HG02840 (cell line): ENCODE data around the gene HNRNPUL2.
"Not testable (repeated sequence)": the region's sequence is repeated elsewhere in the genome, so short reads cannot be mapped to it uniquely, and the experiment has no call there.

ENCODE experiments used
- ATAC-seq: cut with Tn5 transposase; IDR thresholded peaks from one replicate; pipeline ENCODE4 v1.9.1; 2021; ENCODE audit warnings: mild to moderate bottlenecking, moderate library complexity, moderate number of reproducible peaks; ENCODE audit not compliant: unreplicated experiment, low FRiP score

HNRNPUL2 gene

DNA sequence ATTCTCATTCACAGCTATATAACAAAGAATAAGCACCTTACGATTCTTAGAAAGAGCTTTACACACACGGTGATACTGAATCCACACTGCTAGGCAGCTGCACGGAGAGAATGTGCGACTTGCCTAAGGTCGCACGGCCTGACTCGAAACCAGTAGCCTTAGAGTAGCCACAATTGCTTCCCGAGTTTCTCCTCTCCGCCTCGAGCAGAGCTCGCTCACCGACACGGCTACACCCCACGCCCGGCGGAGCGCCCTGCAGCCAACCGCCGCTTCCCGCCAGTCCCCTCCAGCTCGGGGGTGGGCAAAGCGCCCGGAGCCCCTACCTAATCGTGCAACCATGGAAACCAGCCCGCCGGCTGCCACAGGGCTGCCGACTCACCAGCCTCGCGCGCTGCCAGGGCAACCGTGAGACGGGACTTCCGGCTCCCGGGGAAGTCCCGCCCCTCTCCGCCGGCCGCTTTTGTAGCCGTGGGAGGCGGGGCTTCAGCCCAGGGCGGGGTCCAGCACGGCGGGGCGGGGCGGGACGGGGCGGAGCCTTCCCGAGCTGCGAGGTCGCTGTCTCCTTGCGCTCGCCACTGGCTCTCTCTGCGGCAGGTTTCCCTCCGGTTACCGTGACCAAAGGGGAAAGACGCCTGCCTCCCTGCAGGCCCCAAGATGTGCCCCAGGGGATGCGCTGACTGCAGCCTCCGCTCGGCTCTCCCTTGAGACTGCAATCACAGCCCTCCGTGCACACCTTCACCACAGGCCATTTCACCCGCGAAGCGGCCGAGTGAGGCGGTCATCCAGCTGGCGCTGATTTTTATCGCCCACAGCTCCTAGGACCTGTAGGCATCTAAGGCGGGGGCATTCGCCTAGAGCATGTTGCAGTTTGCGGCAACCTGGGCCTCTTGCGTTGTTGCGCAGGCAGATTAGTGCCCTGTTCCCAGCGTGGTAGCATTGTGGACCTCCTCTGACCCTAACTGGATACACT lies 21.1 kb downstream of the HNRNPUL2 start:
- no peak for ATAC-seq

DNA sequence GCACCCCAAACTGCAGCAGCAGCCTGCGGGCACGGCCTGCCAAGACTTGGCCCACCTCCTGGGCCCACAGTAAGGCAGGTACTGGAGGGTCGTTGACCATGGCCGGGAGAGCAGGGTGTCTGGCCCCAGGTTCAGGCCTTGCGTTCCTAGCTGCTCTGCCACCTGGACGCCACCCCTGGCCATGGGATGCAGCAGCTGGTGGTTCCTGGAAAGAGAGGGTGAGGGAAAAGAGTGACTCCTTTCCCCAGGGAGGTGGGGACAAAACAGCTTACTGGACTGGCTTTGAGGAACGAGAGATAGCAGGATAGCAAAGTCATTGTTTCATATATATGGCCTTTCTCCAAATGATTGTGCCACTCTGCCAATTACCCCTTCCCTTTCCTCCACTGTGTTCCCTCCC lies 21.8 kb downstream of the HNRNPUL2 start:
- no peak for ATAC-seq

DNA sequence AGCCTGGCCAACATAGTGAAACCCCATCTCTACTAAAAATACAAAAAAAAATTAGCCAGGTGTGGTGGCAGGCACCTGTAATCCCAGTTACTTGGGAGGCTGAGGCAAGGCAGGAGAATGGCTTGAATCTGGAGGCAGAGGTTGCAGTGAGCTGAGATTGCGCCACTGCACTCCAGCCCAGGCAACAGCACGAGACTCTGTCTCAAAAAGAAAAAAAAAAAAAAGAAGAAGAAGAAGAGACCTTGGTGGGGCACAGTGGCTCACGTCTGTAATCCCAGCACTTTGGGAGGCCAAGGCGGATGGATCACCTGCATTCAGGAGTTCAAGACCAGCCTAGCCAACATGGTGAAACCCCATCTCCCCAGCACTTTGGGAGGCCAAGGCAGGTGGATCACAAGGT lies 23.3 kb downstream of the HNRNPUL2 start:
- not testable (repeated sequence) for ATAC-seq

DNA sequence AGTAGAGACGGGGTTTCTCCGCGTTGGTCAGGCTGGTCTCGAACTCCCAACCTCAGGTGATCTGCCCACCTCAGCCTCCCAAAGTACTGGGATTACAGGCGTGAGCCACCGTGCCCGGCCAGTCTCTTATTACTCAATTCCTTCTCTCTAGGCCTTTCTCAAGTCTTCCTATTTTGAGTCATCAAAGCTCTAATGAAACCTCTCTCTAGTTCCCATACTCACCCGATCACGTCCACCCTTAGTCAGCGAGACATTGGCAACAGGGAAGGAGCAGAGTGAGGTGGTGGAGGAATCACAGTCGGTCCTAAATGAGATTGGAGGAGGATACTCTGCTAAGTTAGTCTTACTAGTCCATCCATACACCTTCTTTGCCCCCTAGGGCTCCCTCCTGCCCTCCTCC lies 25.0 kb downstream of the HNRNPUL2 start:
- ATAC-seq, result no peak

- no peak for ATAC-seq
Observed at GRCh38 chr11:62694455-62695167, 32.6 kb downstream of the HNRNPUL2 start.

DNA sequence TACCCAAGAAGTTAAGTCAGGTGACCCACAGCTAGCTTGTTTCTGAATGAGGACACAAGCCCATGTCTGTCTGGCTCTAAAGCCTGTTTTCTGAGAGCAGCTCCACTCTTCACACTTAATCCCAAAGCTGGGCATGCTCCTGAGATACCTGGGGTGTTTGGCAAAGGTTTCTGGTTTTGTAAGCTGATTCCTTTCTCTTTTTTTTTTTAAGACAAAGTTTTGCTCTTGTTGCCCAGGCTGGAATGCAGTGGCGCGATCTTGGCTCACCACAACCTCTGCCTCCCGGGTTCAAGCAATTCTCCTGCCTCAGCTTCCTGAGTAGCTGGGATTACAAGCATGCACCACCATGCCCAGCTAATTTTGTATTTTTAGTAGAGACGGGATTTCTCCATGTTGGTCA lies 33.6 kb downstream of the HNRNPUL2 start:
- ATAC-seq, result not testable (repeated sequence)

DNA sequence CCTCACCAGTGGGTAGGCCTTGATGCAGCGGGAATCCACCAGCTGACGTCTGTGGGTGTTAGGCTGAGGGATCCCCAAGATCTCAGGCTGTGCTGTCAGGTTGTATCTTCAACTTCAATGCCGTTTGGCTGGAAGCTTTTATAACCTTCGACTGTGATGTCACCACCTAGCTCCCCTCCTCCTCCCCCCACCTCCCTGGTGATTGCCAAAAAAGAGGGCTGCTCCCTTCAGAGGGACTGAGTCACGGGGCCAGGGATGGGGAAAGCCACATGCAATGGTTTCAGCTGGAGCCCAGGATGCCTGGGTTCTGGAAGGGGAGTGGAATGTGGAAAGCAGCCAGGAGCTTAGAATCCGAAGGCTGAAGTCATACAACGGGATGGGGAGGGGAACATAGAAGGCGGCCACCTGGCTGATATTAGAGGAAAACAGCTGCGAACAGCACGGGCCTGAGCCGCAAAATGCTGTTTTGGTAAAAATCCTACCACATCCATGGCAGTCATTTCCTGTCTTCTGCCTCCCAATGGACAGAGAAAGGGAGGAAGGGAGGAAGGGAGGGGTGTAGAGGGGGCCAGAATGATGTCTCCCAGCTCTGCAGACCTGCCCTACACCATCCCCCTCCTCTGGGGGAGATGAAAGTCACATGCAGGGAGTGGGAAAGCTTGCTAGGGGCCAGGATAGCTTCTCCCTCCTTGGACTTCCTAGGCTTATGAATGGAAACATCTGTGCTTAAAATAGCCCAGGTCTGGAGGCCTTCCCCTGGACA lies 37.7 kb downstream of the HNRNPUL2 start, which contains the start of gene LRRN4CL:
TSS of gene LRRN4CL (minus strand) at position 110 of the 763 bp plus-strand sequence. CDS start 1,022 bp downstream, outside the sequence.
- ATAC-seq, result no peak

DNA sequence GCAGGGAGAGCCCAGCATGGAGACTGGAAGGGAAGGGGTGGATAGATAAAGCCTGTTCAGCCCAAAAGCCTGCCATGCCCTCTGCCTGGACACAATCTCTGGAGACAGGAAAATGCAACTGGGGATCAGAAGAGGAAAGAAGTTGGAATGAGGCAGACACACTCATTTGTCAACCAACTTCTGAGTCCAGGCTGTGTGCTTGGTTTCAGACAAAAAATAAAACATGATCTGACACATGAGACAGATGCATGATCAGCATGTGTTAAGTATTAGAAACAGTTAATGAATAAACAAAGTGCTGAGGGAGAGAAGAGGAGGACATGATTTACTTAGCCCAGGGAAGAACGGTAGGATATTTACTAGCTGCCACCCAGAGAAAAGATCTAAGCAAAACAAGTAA lies 38.8 kb downstream of the HNRNPUL2 start:
- no peak for ATAC-seq

- ATAC-seq, result no peak
Observed at GRCh38 chr11:62687508-62688396, 39.5 kb downstream of the HNRNPUL2 start.

DNA sequence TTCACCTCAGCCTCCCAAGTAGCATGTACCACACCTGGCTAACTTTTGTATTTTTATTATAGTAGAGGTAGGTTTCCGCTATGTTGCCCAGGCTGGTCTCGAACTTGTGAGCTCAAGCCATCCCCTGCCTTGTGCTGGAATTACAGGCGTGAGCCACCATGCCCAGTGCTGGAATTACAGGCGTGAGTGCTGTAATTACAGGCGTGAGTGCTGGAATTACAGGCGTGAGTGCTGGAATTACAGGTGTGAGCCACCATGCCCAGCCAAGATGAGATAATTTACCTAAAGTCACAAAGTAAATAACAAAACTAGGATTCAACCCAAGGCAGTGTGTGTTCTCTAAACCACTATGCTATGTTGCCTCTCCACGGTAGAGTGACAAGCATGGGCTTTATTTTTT lies 44.7 kb downstream of the HNRNPUL2 start:
- ATAC-seq, result no peak

- no peak for ATAC-seq
Observed at GRCh38 chr11:62680825-62681240, 46.4 kb downstream of the HNRNPUL2 start.

GRCh38 chr11:62678770-62679696 lies 48.2 kb downstream of the HNRNPUL2 start, which contains the start of gene UBXN1:
Gene UBXN1, minus strand, starts transcription at chr11:62679073. Its CDS starts 150 bp downstream, at chr11:62678923.
- peak; percentile 57 for ATAC-seq

DNA sequence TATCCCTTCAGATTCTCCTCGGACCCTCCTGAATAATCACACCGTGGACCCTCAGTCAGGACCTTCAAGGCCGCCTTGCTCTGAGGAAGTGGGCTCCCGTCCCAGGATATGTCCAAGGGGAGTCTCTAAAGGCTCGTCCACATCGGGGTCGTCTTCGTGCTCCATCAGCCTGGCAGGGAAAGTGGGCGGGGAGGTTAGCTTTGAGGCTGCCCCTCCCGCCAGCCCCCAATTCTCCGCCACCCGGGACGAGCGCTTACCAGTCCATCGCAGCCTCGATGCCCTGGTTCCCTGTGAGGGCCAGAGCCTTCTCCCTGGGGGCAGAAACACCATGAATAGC lies 48.9 kb downstream of the HNRNPUL2 start:
- ATAC-seq, result no peak

GRCh38 chr11:62677714-62678113 lies 49.5 kb downstream of the HNRNPUL2 start:
- no peak for ATAC-seq

DNA sequence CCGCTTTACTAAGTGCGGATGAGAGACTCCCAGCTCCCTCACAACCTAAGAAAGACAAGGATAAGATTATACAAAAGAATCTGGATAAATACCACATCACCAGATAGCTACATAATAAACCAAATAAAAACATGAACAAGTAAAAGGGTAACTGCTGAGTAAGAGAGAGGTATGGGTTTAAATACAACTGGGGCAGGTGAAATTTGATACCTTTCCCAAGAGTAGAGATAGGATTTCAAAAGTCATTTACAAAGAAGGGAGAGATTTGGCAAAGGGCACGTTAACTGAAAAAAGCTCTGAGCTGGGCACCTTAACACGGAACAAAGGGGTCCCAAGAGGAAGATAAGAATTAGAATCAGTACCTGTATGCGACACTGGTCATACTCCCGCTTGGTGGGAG lies 50.1 kb downstream of the HNRNPUL2 start:
- ATAC-seq, result no peak

DNA sequence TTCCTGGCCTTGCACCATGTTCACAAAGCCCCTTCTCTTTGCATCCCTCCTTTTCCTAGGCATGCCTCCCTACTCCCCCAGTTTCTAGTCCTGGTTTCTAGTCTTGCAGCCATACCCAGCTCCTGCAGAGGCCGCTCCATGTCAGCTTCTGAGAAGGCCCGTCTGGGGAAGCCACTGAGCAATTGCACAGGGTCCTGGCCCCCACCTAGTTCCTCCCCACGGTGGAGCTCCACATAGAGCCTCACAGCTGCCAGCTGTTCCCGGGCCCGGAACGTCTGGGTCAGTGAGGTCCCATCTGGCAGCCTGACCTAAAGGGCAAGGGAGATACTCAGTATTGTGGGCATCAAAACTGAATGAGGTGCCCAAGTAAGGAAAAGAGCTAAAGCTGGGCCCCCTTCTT lies 50.6 kb downstream of the HNRNPUL2 start:
- ATAC-seq, result no peak

- not testable (repeated sequence) for ATAC-seq
Observed at GRCh38 chr11:62675415-62675814, 51.8 kb downstream of the HNRNPUL2 start.

- ATAC-seq, result no peak
Observed at GRCh38 chr11:62673196-62673525, 54.1 kb downstream of the HNRNPUL2 start.
